ENCODE measurements around the gene ARID1A. TPM values are rescaled to one million over a fixed set of nuclear protein-coding genes. Genes with fewer than 3 reads are reported as not detected.

Gene ARID1A
- total and polyA plus RNA-seq, 9 of the 15 experiments (the other 6 are each of a cell fraction or from before 2014, with no cell fraction given) = 8.3 to 88.3 (median 22.5) TPM

GRCh38 chr1:26788836-26789611 is 93.2 kb downstream of the ARID1A start (continued):
- TF ChIP-seq LEF1 (IDR thresholded peaks at IDR 0.05) = peak; percentile 25; the same call in 1 of the 2 replicates

- Histone ChIP-seq H3K9ac (ENCODE audit: insufficient read depth in 1 of 2, low read depth in 2 of 2, low read length in 2 of 2) (peak overlapping the region in 1 of 2 experiments; percentile 98; a peak in 2 of 4 replicates), H3K9me1 (ENCODE audit: control insufficient read depth, insufficient read depth, low read length) (no peaks in the 10 kb centered on the region), H3K9me3 (replicated peaks; ENCODE audit: control insufficient read depth, insufficient read depth, low read depth, low read length) (no peaks in the 10 kb centered on the region), H2AFZ (ENCODE audit: low read depth, low read length) (no peak overlapping the region; the same call in 1 of the 2 replicates), H4K20me1 (replicated peaks; ENCODE audit: control insufficient read depth, insufficient read depth, low read length) (no peaks in the 10 kb centered on the region), H3K27me3 (ENCODE audit: control insufficient read depth in 2 of 2, insufficient read depth in 2 of 2, low read length in 2 of 2) (no peaks in the 10 kb centered on the region), H3K4me3 (no peak overlapping the region), H3K4me1 (replicated peaks in 1 of 2; ENCODE audit: control insufficient read depth in 2 of 2, insufficient read depth in 2 of 2, low read length in 2 of 2) (peaks cover 45 to 67% of the 10 kb centered on the region in 2 experiments), H3K4me2 (ENCODE audit: insufficient read depth, low read length) (no peak overlapping the region), H3K27ac (ENCODE audit: extremely low read depth, low read depth, low read length) (no peak overlapping the region), H3K36me3 (ENCODE audit: control insufficient read depth, insufficient read depth, low read length) (peaks cover 7% of the 10 kb centered on the region; the same call in 2 of the 3 replicates), H3K79me2 (ENCODE audit: control insufficient read depth, insufficient read depth, low read length) (peaks cover 48% of the 10 kb centered on the region)
- no peak for FAIRE-seq
- DNase-seq (ENCODE audit: extremely low read depth in 1 of 4, low spot score in 3 of 4) = no peak
- in situ Hi-C loops (cut with MboI) = no loop called here
- CTCF ChIA-PET (ENCODE audit: low intra/inter-chr PET ratio) = interaction anchor here (0.5 to 5.0 kb wide), 9 partner anchors 112 to 289 kb away, joined by 3 to 80 read pairs (median 6); no protein-coding TSS in a partner anchor
- 62% methylated on average over 3 of the region's 3 CpGs for WGBS (ENCODE audit: insufficient coverage, low coverage, missing lambda C conversion rate)
- intact Hi-C loops (cut with micrococcal nuclease) = loop anchor here (1.0 to 5.0 kb wide), 6 partner anchors 67 to 302 kb away; no protein-coding TSS in a partner anchor
- TF ChIP-seq CREB3L1 (IDR thresholded peaks at IDR 0.05; ENCODE audit: borderline replicate concordance, low read depth) = no peak
- no TSS peak for BruUV-seq (replicated peaks)
- ATAC-seq = no peak
- POLR2A ChIA-PET = interaction anchor here (1.0 to 9.2 kb wide), 23 partner anchors 10 to 196 kb away, joined by 3 to 112 read pairs (median 8); partner anchors contain the start of gene ARID1A
Observed at GRCh38 chr1:26789612-26789865, 93.7 kb downstream of the ARID1A start.

All from K562 (cell line).